Measurements from ENCODE around the gene C5orf24. TPM values are rescaled to one million over a fixed set of nuclear protein-coding genes. Genes with fewer than 3 reads are reported as not detected.
"Not testable (repeated sequence)": the region's sequence is repeated elsewhere in the genome, so short reads cannot be mapped to it uniquely, and the experiment has no call there.

Gene C5orf24
- polyA plus RNA-seq, 4 donors: 99.0 to 131 (median 125) TPM

DNA sequence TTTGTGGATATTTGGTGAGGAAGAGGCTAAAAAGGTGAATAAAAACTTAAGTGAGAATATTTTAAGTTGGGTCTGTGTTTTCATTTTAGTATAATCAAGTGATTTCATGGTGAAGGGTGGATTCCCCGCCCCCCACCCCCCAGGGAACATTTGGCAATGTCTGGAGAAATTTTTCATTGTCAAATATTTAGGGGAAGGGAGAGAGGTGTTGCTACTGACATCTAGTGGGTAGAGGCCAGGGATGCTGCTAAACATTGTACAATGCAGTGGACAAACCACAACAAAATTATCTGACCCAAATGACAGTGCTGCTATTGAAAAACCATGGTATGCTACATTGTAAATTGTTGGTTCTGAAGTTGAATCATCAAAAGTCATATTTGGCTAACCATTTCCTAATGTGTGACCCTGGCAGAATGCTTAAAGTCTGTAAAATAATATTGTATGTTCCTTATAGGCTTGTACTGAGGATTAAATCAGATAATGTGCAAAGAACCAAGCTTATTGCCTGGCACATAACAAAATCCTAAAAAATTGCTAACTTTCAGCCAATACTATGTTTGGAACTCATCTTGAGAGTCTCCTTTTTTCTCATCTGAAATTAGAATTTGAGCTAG lies 5.6 kb downstream of the C5orf24 start:
- DNase-seq (ENCODE audit: low read depth in 4 of 4, low spot score in 3 of 4): no peak

DNA sequence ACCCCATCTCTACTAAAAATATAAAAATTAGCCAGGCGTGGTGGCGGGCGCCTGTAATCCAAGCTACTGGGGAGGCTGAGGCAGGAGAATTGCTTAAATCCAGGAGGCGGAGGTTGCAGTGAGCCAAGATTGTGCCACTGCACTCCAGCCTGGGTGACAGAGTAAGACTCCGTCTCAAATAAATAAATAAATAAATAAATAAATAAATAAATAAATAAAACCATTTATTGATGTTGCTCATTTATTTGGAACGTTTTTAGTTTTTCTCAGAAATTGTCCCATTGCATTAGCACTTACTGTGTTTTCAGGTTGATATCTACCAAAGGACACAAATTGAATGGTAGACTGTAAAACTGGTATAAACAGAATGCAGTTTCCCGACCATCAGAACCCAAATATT lies 10.7 kb downstream of the C5orf24 start:
- not testable (repeated sequence) for DNase-seq (ENCODE audit: low read depth in 4 of 4, low spot score in 3 of 4)

- no peak for DNase-seq (ENCODE audit: low read depth in 4 of 4, low spot score in 3 of 4)
These were observed 11.6 kb downstream of the C5orf24 start for GRCh38 chr5:134857401-134857800.

GRCh38 chr5:134864707-134865106 lies 18.9 kb downstream of the C5orf24 start:
- DNase-seq (ENCODE audit: low read depth in 4 of 4, low spot score in 3 of 4): no peak

GRCh38 chr5:134873494-134873893 lies 27.7 kb downstream of the C5orf24 start:
- peak in 1 of 4 donors; percentile 3 for DNase-seq (ENCODE audit: low read depth in 4 of 4, low spot score in 3 of 4)

DNA sequence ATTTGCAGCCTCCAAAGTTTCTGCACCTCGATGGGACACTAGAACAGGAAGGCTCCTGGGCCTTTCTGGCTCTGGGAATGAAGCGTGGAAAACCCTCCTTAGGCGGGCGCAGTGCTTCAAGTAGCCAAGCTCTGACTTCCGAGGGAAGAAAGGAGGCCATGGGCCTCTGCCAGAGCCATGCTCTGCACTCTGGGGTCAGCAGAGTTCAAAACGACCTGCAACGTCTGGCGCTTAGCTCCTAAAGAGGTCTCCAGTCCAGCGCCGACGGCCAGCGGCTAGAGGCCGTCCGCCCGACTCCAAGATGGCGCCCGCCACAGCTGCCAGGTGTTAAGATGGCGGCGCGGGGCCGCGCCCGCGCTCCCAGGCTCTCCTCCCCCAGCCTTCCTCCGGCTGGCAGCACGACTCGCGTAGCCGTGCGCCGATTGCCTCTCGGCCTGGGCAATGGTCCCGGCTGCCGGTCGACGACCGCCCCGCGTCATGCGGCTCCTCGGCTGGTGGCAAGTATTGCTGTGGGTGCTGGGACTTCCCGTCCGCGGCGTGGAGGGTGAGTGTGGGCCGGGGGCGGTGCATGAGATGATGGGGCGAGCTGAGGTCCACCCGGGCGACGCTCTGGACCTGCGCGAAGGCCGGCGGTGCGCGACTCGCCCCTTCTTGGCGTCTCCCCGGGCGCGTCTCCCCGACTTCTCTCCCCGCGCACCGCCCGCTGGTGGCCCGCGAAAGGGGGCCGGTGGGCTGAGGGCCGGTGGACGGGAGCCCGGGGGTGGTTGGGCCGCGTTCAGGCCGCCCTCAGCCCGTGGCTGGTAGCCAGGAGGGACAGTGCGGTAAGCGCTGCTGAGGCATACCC lies 28.4 kb downstream of the C5orf24 start, which contains the start of gene TXNDC15:
TSS of gene TXNDC15 (plus strand) at position 385 of the 844 bp plus-strand sequence. CDS start at position 442, 57 bp downstream.
- peak; percentile 72 to 84 (median 76) for DNase-seq (ENCODE audit: low read depth in 4 of 4, low spot score in 3 of 4)

DNA sequence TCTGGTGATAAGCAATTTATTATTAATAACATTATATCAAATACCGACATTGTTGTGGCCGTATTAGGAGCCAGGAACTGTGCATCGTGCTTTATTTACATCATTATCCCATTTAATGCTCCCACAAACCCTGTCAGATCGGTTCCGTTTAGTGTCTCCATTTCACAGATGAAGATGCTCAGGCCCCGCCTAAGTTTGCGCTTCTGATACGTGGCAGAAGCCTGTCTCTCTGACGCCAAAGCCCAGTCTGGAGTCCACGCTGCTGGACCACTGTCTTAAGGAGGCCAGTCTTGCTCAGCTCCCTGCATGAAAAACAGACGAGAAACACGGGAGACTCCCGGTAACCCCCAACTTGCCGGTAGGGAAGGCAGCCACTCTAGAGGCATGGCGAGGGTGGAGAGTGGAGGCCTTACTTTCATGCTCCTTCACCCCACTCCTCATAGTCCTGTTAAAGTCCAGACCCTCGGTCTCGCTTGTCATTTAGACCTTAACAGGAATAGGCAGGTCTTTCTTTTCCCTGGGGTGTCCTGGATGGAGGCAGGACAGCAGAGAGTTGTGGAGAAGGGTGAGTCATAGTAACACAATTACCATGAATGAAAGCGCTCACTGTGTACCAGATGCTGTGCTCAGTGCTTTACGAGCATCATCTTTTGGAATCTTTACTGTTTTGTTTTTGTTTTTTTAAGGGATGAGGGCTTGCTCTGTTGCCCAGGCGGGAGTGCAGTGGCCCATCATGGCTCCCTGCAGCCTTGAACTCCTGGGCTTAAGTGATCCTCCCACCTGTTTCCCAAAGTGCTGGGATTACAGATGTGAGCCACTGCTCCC lies 29.3 kb downstream of the C5orf24 start:
- DNase-seq (ENCODE audit: low read depth in 4 of 4, low spot score in 3 of 4): peak; percentile 18 to 41 (median 30)

DNA sequence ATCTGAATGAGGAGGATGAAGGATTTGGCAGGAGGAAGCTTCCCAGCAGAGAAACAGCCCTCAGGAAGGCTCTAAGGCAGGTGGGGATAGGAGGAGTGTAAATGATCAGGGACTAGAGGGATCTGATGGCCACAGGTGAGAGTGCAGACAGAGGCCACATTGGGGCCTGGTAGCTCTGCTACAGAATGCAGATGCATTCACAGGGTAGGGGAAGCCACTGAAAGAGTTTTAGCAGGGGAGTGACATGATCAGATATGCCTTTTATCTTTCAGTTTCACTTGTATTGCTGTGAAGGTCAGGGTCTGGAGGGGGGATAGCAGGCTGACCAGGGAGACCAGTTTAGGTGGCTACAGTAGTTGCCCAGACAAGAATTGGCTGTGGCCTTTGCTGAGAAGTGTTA lies 31.4 kb downstream of the C5orf24 start:
- no peak for DNase-seq (ENCODE audit: low read depth in 4 of 4, low spot score in 3 of 4)

GRCh38 chr5:134878403-134878802 lies 32.6 kb downstream of the C5orf24 start:
- DNase-seq (ENCODE audit: low read depth in 4 of 4, low spot score in 3 of 4): no peak

DNA sequence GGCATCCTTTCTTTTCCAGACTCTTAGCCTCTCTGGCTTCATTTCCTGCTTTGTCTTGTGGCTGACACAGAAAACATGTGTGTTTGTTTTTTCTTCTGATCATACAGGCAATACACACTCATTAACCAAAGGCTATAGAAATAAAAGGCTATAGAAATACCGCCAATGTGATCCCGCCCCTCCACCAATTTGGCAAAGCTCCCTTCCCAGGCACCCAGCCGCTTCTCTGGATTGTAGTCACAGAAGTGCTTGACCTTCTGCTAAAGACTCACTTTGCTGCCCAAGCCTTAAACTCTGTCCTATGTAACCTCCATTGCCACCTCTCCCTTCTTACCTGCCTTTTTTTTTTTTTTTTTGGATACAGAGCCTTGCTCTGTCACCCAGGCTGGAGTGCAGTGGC lies 33.7 kb downstream of the C5orf24 start:
- no peak for DNase-seq (ENCODE audit: low read depth in 4 of 4, low spot score in 3 of 4)

DNA sequence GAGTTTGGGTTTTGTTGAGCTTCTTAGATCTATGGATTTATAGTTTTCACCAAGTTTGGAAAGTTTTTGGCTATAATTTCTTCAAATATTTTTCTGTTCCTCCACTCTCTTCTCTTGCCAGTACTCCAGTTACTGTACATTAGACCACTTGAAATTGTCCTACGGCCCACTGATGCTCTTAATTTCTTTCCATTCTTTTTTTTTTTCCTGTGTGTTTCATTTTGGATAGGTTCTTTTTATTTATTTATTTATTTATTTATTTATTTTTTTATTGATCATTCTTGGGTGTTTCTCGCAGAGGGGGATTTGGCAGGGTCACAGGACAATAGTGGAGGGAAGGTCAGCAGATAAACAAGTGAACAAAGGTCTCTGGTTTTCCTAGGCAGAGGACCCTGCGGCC lies 35.2 kb downstream of the C5orf24 start:
- not testable (repeated sequence) for DNase-seq (ENCODE audit: low read depth in 4 of 4, low spot score in 3 of 4)

- not testable (repeated sequence) for DNase-seq (ENCODE audit: low read depth in 4 of 4, low spot score in 3 of 4)
These were observed 35.9 kb downstream of the C5orf24 start for GRCh38 chr5:134881711-134882110.

- no peak for DNase-seq (ENCODE audit: low read depth in 4 of 4, low spot score in 3 of 4)
These were observed 41.9 kb downstream of the C5orf24 start for GRCh38 chr5:134887593-134888159.

- no peak for DNase-seq (ENCODE audit: low read depth in 4 of 4, low spot score in 3 of 4)
These were observed 43.6 kb downstream of the C5orf24 start for GRCh38 chr5:134889335-134889734.

DNA sequence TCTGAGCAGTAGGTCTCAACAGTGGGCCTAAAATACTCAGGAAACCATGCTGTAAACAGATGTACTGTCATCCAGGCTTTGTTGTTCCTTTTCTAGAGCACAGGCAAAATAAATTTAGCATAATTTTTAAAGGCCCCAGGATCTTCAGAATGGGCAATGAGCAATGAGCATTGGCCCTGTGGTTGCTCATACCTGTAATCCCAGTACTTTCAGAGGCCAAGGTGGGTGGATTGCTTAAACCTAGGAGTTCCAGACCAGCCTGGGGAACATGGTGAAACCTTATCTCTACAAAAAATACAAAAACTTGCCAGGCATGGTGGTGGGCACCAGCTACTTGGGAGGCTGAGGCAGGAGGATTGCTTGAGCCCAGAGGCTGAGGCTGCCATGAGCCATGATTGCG lies 45.7 kb downstream of the C5orf24 start:
- DNase-seq (ENCODE audit: low read depth in 4 of 4, low spot score in 3 of 4): no peak

- no peak for DNase-seq (ENCODE audit: low read depth in 4 of 4, low spot score in 3 of 4)
These were observed 46.5 kb downstream of the C5orf24 start for GRCh38 chr5:134892282-134892681.

DNA sequence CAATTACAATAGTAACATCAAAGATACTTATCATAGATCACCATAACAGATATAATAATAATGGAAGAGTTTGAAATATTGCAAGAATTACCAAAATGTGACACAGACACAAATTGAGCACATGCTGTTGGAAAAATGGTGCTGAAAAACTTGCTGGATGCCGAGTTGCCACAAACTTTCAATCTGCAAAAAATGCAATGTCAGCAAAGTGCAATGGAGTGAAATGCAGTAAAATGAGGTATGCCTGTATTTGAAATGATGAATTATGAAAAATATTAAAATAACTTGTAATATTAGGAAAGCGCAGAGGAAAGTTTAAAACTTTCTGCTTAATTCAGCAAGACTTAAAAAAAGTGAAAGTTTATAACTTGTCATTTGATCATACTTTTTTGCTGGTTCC lies 47.2 kb downstream of the C5orf24 start:
- no peak for DNase-seq (ENCODE audit: low read depth in 4 of 4, low spot score in 3 of 4)

- no peak for DNase-seq (ENCODE audit: low read depth in 4 of 4, low spot score in 3 of 4)
These were observed 48.2 kb downstream of the C5orf24 start for GRCh38 chr5:134893748-134894505.

- DNase-seq (ENCODE audit: low read depth in 4 of 4, low spot score in 3 of 4): no peak
These were observed 56.5 kb downstream of the C5orf24 start for GRCh38 chr5:134902071-134902801.
